GM12801 (cell line): ENCODE data around the gene C19orf81.

ENCODE experiments used
- CTCF ChIP-seq: IDR thresholded peaks from one replicate; pipeline ENCODE4 v1.5.1; 2011; ENCODE audit warnings: control low read depth; ENCODE audit not compliant: insufficient read length; ENCODE audit errors: extremely low read depth

C19orf81 gene

GRCh38 chr19:50654882-50655281 lies 5.6 kb downstream of the C19orf81 start:
- no peak for TF ChIP-seq CTCF

- TF ChIP-seq CTCF = no peak
Observed at GRCh38 chr19:50657222-50657669, 8.0 kb downstream of the C19orf81 start.

- no peak for TF ChIP-seq CTCF
Observed at GRCh38 chr19:50657712-50658440, 8.6 kb downstream of the C19orf81 start.

GRCh38 chr19:50658441-50659317 lies 9.4 kb downstream of the C19orf81 start:
- no peak for TF ChIP-seq CTCF

GRCh38 chr19:50659318-50660087 lies 10.3 kb downstream of the C19orf81 start:
- TF ChIP-seq CTCF = no peak

- no peak for TF ChIP-seq CTCF
Observed at GRCh38 chr19:50660088-50660366, 10.8 kb downstream of the C19orf81 start.

GRCh38 chr19:50661023-50661422 lies 11.8 kb downstream of the C19orf81 start:
- TF ChIP-seq CTCF = no peak
